Measurements from ENCODE around the gene TMEM207. TPM values are rescaled to one million over a fixed set of nuclear protein-coding genes. Genes with fewer than 3 reads are reported as not detected.

TMEM207 gene
- total and polyA plus RNA-seq, 2 of the 13 experiments (the other 11 are each of a cell fraction or from before 2014, with no cell fraction given), result not detected

DNA sequence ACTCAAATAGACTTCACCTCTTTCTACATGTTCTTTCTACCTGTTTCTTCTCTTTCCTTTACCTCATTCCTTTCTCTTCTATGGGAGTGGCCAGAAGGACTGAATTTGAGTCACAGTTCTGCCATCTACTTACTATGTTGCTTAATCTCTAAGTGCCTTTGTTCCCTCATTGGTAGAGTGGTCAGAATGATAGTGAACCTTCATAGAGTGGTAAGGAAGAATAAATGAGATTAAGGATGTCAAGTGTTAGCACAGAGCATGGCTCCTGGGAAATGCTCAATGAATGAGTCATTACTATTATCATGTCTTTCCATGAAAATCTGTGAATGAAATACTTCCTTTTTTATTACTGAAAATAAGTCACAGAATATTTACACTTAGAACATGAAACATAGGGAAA is 17.5 kb downstream of the TMEM207 start:
- no peak overlapping the region for H2AFZ ChIP-seq (ENCODE audit: low read length)
- no peak overlapping the region for H3K4me2 ChIP-seq (ENCODE audit: low read depth, low read length)
- intact Hi-C loops (cut with micrococcal nuclease; ENCODE audit: unreplicated experiment) (no loop called here), in situ Hi-C loops (cut with HindIII; ENCODE audit: extremely low pct_ligation_motif_present, low pct_unique_long_range_greater_than_20kb) (no loop called here)
- H4K20me1 ChIP-seq (ENCODE audit: insufficient read depth, low read length), result no peaks in the 10 kb centered on the region
- H3K36me3 ChIP-seq (replicated peaks in 1 of 2; ENCODE audit: control insufficient read depth in 1 of 2, insufficient read depth in 2 of 2, low read length in 2 of 2), result no peaks in the 10 kb centered on the region
- TF ChIP-seq ZNF205 (CRISPR knock-in tag; IDR thresholded peaks at IDR 0.05) (no peak), CBX2 (IDR thresholded peaks at IDR 0.05; ENCODE audit: low read depth, low read length) (no peak), CBX2 (CRISPR knock-in tag; IDR thresholded peaks at IDR 0.05; ENCODE audit: low read depth) (no peak), ZNF121 (CRISPR knock-in tag; IDR thresholded peaks at IDR 0.05) (no peak), RXRA (CRISPR knock-in tag; IDR thresholded peaks at IDR 0.05) (no peak), ZNF264 (CRISPR knock-in tag; IDR thresholded peaks at IDR 0.05) (no peak), ZBTB1 (CRISPR knock-in tag; IDR thresholded peaks at IDR 0.05; ENCODE audit: borderline replicate concordance) (no peak), BRCA1 (CRISPR knock-in tag; IDR thresholded peaks at IDR 0.05) (no peak), ZNF3 (CRISPR knock-in tag; IDR thresholded peaks at IDR 0.05) (no peak), PTBP1 (IDR thresholded peaks at IDR 0.05; ENCODE audit: low read depth, low read length, poor library complexity, severe bottlenecking) (no peak), DR1 (CRISPR knock-in tag; IDR thresholded peaks at IDR 0.05) (no peak), ZNF547 (CRISPR knock-in tag; IDR thresholded peaks at IDR 0.05) (no peak)
- TF ChIP-seq, protein P1, sequence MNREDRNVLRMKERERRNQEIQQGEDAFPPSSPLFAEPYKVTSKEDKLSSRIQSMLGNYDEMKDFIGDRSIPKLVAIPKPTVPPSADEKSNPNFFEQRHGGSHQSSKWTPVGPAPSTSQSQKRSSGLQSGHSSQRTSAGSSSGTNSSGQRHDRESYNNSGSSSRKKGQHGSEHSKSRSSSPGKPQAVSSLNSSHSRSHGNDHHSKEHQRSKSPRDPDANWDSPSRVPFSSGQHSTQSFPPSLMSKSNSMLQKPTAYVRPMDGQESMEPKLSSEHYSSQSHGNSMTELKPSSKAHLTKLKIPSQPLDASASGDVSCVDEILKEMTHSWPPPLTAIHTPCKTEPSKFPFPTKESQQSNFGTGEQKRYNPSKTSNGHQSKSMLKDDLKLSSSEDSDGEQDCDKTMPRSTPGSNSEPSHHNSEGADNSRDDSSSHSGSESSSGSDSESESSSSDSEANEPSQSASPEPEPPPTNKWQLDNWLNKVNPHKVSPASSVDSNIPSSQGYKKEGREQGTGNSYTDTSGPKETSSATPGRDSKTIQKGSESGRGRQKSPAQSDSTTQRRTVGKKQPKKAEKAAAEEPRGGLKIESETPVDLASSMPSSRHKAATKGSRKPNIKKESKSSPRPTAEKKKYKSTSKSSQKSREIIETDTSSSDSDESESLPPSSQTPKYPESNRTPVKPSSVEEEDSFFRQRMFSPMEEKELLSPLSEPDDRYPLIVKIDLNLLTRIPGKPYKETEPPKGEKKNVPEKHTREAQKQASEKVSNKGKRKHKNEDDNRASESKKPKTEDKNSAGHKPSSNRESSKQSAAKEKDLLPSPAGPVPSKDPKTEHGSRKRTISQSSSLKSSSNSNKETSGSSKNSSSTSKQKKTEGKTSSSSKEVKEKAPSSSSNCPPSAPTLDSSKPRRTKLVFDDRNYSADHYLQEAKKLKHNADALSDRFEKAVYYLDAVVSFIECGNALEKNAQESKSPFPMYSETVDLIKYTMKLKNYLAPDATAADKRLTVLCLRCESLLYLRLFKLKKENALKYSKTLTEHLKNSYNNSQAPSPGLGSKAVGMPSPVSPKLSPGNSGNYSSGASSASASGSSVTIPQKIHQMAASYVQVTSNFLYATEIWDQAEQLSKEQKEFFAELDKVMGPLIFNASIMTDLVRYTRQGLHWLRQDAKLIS (CRISPR knock-in tag; IDR thresholded peaks at IDR 0.05), result no peak
- TF ChIP-seq, protein P2, sequence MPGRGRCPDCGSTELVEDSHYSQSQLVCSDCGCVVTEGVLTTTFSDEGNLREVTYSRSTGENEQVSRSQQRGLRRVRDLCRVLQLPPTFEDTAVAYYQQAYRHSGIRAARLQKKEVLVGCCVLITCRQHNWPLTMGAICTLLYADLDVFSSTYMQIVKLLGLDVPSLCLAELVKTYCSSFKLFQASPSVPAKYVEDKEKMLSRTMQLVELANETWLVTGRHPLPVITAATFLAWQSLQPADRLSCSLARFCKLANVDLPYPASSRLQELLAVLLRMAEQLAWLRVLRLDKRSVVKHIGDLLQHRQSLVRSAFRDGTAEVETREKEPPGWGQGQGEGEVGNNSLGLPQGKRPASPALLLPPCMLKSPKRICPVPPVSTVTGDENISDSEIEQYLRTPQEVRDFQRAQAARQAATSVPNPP (CRISPR knock-in tag; IDR thresholded peaks at IDR 0.05), result no peak
- H3K4me1 ChIP-seq (ENCODE audit: insufficient read depth, low read length), result no peaks in the 10 kb centered on the region
- H3K9me3 ChIP-seq (ENCODE audit: low read length), result no peaks in the 10 kb centered on the region
- FAIRE-seq, result no peak
- no peaks in the 10 kb centered on the region for H3K79me2 ChIP-seq (ENCODE audit: insufficient read depth, low read length)
- H3K9ac ChIP-seq (ENCODE audit: insufficient read depth, low read depth, low read length), result no peak overlapping the region
- no peak for ATAC-seq
- ChIA-PET CTCF (ENCODE audit: low intra/inter-chr PET ratio, low total read pairs) (no interaction called here), POLR2A (no interaction called here)
- DNase-seq (ENCODE audit: low spot score), result no peak
- no peaks in the 10 kb centered on the region for H3K27me3 ChIP-seq (ENCODE audit: control insufficient read depth in 1 of 2, insufficient read depth in 2 of 2, low read length in 2 of 2)
- no TSS peak for BruUV-seq (replicated peaks)
- no peak overlapping the region for H3K27ac ChIP-seq (ENCODE audit: extremely low read length, insufficient read depth, low read length)
- no peak overlapping the region for H3K4me3 ChIP-seq (replicated peaks in 1 of 3; ENCODE audit: insufficient read depth in 1 of 3, low read depth in 2 of 3, low read length in 3 of 3)
